ENCODE results near the gene LRRC46. TPM values are rescaled to one million over a fixed set of nuclear protein-coding genes. Genes with fewer than 3 reads are reported as not detected.

LRRC46 gene
- total and polyA plus RNA-seq, 3 donors from 2014 or later = 18.4 to 147 (median 28.3) TPM

DNA sequence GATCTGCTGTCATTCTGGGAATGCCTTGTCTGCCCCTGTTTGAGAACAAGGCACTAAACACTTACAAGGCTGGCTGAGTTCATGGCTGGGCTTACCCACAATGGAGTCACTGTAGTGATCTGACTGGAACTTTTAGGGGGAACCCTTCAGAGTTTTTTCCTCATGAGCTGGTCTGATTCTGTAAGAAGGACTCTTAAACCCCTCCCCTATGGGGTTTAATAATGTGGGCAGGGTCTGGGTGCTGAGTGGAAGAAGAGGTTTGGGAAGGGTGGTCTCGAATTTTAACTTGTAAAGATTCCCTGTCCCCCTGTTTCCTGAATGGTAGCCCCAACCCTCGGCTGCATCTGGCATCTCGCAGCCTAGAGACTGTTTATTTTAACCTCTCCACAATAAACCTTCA is 40.4 kb upstream of the LRRC46 start:
- Histone ChIP-seq H3K4me3 (no peak overlapping the region), H3K4me1 (no peaks in the 10 kb centered on the region), H3K9me3 (no peaks in the 10 kb centered on the region), H3K36me3 (ENCODE audit: low read depth, missing control alignments) (no peaks in the 10 kb centered on the region), H3K27ac (no peak overlapping the region), H3K27me3 (no peaks in the 10 kb centered on the region)
- intact Hi-C loops (cut with DNase I; ENCODE audit: low total_unique reads) = no loop called here
- 40 to 42% methylated on average over 3 of the region's 3 CpGs for WGBS, 2 donors
- TF ChIP-seq POLR2A (IDR thresholded peaks at IDR 0.05) = no peak
- TF ChIP-seq, protein P1, sequence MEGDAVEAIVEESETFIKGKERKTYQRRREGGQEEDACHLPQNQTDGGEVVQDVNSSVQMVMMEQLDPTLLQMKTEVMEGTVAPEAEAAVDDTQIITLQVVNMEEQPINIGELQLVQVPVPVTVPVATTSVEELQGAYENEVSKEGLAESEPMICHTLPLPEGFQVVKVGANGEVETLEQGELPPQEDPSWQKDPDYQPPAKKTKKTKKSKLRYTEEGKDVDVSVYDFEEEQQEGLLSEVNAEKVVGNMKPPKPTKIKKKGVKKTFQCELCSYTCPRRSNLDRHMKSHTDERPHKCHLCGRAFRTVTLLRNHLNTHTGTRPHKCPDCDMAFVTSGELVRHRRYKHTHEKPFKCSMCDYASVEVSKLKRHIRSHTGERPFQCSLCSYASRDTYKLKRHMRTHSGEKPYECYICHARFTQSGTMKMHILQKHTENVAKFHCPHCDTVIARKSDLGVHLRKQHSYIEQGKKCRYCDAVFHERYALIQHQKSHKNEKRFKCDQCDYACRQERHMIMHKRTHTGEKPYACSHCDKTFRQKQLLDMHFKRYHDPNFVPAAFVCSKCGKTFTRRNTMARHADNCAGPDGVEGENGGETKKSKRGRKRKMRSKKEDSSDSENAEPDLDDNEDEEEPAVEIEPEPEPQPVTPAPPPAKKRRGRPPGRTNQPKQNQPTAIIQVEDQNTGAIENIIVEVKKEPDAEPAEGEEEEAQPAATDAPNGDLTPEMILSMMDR (IDR thresholded peaks at IDR 0.05) = no peak
- no peak for DNase-seq

DNA sequence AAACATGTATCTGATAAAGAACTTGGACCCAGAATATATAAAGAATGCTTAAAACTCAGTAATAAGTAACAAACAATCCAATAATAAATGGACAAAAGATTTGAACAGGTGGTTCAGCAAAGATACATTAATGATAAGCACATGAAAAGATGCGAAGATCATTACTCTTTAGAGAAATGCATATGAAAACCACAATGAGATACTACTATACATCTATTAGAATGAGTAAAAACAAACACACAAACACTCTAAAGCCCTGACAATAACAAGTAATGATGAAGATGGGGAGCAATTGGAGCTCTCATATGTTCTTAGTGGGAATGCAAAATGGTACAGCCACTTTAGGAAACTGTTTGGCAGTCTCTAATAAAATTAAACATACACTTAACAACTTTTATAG is 39.0 kb upstream of the LRRC46 start:
- Histone ChIP-seq H3K27me3 (no peaks in the 10 kb centered on the region), H3K27ac (no peak overlapping the region), H3K9me3 (no peaks in the 10 kb centered on the region), H3K4me1 (no peaks in the 10 kb centered on the region), H3K4me3 (no peak overlapping the region), H3K36me3 (ENCODE audit: low read depth, missing control alignments) (no peaks in the 10 kb centered on the region)
- DNase-seq = no peak
- intact Hi-C loops (cut with DNase I; ENCODE audit: low total_unique reads) = no loop called here
- WGBS, 2 donors = 83 to 90% methylated on average over 1 of the region's 1 CpG
- TF ChIP-seq POLR2A (IDR thresholded peaks at IDR 0.05) = no peak
- TF ChIP-seq, protein P1 (IDR thresholded peaks at IDR 0.05) = no peak

DNA sequence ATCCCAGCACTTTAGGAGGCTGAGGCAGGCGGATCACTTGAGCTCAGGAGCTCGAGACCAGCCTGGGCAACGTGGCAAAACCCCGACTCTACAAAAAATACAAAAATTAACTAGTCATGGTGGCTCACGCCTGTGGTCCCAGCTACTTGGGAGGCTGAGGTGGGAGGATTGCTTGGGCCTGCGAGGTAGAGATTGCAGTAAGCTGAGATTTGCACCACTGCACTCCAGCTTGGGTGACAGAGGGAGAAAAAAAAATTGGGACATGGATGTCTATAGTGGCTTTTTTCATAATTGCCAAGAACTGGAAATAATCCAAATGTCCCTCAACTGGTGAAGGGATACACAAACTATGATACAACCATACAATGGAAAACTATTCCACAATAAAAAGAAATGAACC is 38.5 kb upstream of the LRRC46 start:
- Histone ChIP-seq H3K4me3 (no peak overlapping the region), H3K36me3 (ENCODE audit: low read depth, missing control alignments) (no peaks in the 10 kb centered on the region), H3K27ac (no peak overlapping the region), H3K9me3 (no peaks in the 10 kb centered on the region), H3K4me1 (no peaks in the 10 kb centered on the region), H3K27me3 (no peaks in the 10 kb centered on the region)
- no peak for DNase-seq
- WGBS, 2 donors = 70 to 78% methylated on average over 6 of the region's 6 CpGs
- TF ChIP-seq POLR2A (IDR thresholded peaks at IDR 0.05) = no peak
- TF ChIP-seq, protein P1 (IDR thresholded peaks at IDR 0.05) = no peak
- intact Hi-C loops (cut with DNase I; ENCODE audit: low total_unique reads) = no loop called here

DNA sequence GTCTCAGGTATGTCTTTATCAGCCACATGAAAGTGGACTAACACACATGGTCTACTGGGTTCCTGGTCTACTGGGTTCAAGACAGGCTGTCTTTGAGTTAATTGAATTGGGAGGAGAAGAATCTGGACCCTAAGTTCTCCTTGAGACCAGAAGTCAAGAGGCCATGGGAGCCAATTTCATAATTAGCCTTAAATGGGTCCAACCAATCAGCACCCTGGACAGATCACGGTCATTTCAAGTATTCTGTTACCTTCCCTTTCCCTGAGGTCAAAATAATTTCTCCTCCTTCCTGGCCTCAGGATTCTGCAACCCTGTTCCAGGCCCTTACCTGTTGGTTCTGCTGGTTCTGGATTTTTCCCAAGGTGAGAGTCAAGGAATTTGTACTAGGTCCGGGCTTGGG is 33.7 kb upstream of the LRRC46 start:
- intact Hi-C loops (cut with DNase I; ENCODE audit: low total_unique reads) = no loop called here
- DNase-seq = no peak
- no peak for TF ChIP-seq POLR2A (IDR thresholded peaks at IDR 0.05)
- TF ChIP-seq, protein P1 (IDR thresholded peaks at IDR 0.05) = no peak

DNA sequence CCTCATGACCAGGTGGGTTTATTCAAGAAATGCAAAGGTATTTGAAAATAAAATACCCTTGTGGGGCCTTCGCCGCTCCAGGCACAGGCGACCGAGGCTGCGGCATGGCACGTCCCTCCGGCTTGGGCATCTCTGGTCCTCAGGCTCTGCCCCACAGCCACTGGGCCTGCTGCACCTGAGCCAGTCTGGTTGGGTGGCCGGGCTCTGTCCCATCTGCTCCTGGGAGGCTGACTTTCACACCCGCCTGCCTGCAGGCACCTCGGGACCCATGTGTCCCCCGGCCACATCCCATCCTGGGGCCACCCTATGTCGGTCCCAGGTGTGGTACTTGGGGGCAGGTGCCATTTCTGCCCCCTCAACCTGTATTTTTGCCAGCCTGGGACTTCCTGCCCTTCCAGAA is 30.8 kb upstream of the LRRC46 start:
- H3K27ac ChIP-seq = no peak overlapping the region
- TF ChIP-seq, protein P1 (IDR thresholded peaks at IDR 0.05) = no peak
- no peak for TF ChIP-seq POLR2A (IDR thresholded peaks at IDR 0.05)
- H3K9me3 ChIP-seq = no peaks in the 10 kb centered on the region
- WGBS, 2 donors = 88% methylated on average over 12 of the region's 12 CpGs
- H3K27me3 ChIP-seq = no peaks in the 10 kb centered on the region
- DNase-seq = no peak
- intact Hi-C loops (cut with DNase I; ENCODE audit: low total_unique reads) = no loop called here
- H3K4me1 ChIP-seq = no peaks in the 10 kb centered on the region
- H3K4me3 ChIP-seq = no peak overlapping the region
- H3K36me3 ChIP-seq (ENCODE audit: low read depth, missing control alignments) = no peaks in the 10 kb centered on the region

More for the DNA sequence above, 33.7 kb upstream of the LRRC46 start:
- WGBS, 2 donors = 56 to 66% methylated on average over 2 of the region's 2 CpGs
- no peaks in the 10 kb centered on the region for H3K27me3 ChIP-seq
- no peaks in the 10 kb centered on the region for H3K9me3 ChIP-seq
- no peak overlapping the region for H3K4me3 ChIP-seq
- no peaks in the 10 kb centered on the region for H3K4me1 ChIP-seq
- H3K36me3 ChIP-seq (ENCODE audit: low read depth, missing control alignments) = no peaks in the 10 kb centered on the region
- H3K27ac ChIP-seq = no peak overlapping the region
